Activated naive CD4-positive, alpha-beta T cell treated with anti-CD3 and anti-CD28 coated beads, Interleukin-2, amount 50 U/mL, for 16 hours (primary cell): Measurements from ENCODE around the gene MYO19.
"Not testable (repeated sequence)": the region's sequence is repeated elsewhere in the genome, so short reads cannot be mapped to it uniquely, and the experiment has no call there.

Source experiments
- DNase-seq: peaks from one replicate; pipeline ENCODE4 v3.0.0-alpha.2; 2020

MYO19 gene

DNA sequence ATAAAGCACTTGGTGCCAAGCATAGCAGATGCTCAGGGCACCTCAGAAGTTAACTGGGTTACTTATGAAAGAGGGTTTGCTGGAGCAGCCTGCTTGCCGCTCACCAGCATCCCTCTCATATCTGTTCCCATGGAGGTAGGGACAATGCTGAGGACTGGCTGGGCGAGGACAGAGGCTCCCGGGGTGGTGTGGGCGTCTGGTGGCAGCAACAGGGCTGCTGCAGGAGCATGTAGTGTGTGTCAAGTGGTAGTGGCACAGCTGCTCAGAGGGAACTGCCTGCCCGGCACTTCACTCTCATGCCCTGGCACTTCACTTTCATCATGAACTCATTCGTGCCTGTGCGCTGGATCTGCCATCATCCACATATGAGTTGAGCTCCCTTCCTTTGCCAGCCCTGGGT, 75.1 kb downstream of the MYO19 start:
- DNase-seq = no peak

DNA sequence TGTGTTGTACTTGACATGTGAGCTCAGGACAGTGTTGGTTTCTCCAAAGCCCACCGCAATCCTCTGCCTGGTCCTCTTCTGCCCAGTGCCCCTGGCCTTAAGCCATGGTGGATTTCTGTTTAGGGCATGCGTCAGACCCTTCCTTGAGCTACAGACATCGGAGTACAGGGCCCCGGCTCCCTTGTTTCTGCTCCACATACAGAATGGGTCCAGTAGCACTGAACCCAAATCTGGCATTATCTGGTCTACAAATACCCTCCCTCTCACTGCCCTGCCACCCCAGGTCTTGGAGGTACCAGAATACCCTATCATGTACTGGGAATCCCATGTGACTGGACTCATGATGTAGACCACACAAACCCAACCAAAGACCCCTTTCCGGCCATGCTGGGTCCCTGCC, 75.6 kb downstream of the MYO19 start:
- no peak for DNase-seq

- DNase-seq = not testable (repeated sequence)
Measured at GRCh38 chr17:36457701-36458100, 77.0 kb downstream of the MYO19 start.

DNA sequence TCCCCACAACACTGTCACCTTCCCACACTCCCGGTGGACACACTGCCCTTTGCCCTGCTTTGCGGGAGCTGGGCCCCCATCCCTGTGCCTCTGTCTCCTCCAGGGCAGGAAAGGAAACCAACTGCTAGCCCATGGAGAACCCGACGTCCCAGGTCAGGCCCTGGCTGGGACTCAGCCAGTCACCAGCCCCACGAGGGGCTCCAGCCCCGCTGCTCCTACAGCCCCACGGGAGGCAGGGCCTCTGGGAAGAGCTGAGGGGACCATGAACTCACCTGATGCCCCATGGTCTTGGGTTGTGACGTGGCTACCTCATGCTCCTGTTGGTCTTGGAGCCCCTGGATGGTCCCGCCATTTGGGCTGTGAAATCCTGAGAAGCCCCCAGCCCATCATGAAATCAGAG, 81.8 kb downstream of the MYO19 start:
- not testable (repeated sequence) for DNase-seq

- not testable (repeated sequence) for DNase-seq
Measured at GRCh38 chr17:36449997-36450396, 84.7 kb downstream of the MYO19 start.
